ENCODE measurements around the gene ROR1. TPM values are rescaled to one million over a fixed set of nuclear protein-coding genes. Genes with fewer than 3 reads are reported as not detected.

The ROR1 gene
- total and polyA plus RNA-seq, 2 donors (not counting 1 experiment from before 2014, with no cell fraction given): 0.46 to 16.0 TPM

GRCh38 chr1:64212031-64212430 is 438.2 kb downstream of the ROR1 start:
- H3K4me1 ChIP-seq (ENCODE audit: control insufficient read depth in 2 of 2, insufficient read depth in 2 of 2, low read length in 2 of 2): no peaks in the 10 kb centered on the region
- Mint-ChIP-seq H3K4me1 (no peaks in the 10 kb centered on the region), H3K27ac (no peak overlapping the region), H3K27me3 (peaks cover 16% of the 10 kb centered on the region), H3K4me3 (no peak overlapping the region), H3K9me3 (ENCODE audit: insufficient read depth) (no peaks in the 10 kb centered on the region)
- H4K20me1 ChIP-seq (ENCODE audit: control insufficient read depth, insufficient read depth, low read length, poor library complexity, severe bottlenecking): no peaks in the 10 kb centered on the region
- no peak overlapping the region for H3K4me2 ChIP-seq (replicated peaks; ENCODE audit: low read depth, low read length, poor library complexity, severe bottlenecking)
- no peak for DNase-seq
- H3K4me3 ChIP-seq (ENCODE audit: control extremely low read depth in 1 of 5, extremely low read depth in 1 of 5, insufficient read depth in 1 of 5, low read depth in 2 of 5, low read length in 4 of 5): no peak overlapping the region
- H3K79me2 ChIP-seq (ENCODE audit: control insufficient read depth, insufficient read depth, low read length): no peaks in the 10 kb centered on the region
- no peak overlapping the region for H2AFZ ChIP-seq (ENCODE audit: insufficient read depth, low read depth, low read length, poor library complexity, severe bottlenecking)
- no peak overlapping the region for H3K27ac ChIP-seq (ENCODE audit: low read length in 2 of 2)
- no peaks in the 10 kb centered on the region for H3K9me3 ChIP-seq (ENCODE audit: control extremely low read depth in 1 of 3, control insufficient read depth in 2 of 3, insufficient read depth in 1 of 3, low read length in 2 of 3)
- intact Hi-C loops (cut with micrococcal nuclease): no loop called here
- TF ChIP-seq CTCF (IDR thresholded peaks at IDR 0.05) (no peak), EZH2 (IDR thresholded peaks at IDR 0.05; ENCODE audit: borderline replicate concordance, insufficient read depth, low read depth, low read length, poor library complexity, severe bottlenecking) (no peak)
- POLR2A ChIA-PET: no interaction called here
- ATAC-seq (ENCODE audit: low read depth): no peak
- H3K9ac ChIP-seq (ENCODE audit: low read length): no peak overlapping the region
- H3K27me3 ChIP-seq (replicated peaks in 1 of 4; ENCODE audit: control extremely low read depth in 1 of 4, control insufficient read depth in 3 of 4, insufficient read depth in 4 of 4, low read length in 3 of 4): no peaks in the 10 kb centered on the region
- no peaks in the 10 kb centered on the region for H3K36me3 ChIP-seq (replicated peaks in 1 of 2; ENCODE audit: control extremely low read depth in 1 of 2, control insufficient read depth in 1 of 2, extremely low read depth in 1 of 2, insufficient read depth in 2 of 2, low read length in 1 of 2)
- CTCF ChIA-PET: no interaction called here

- Histone ChIP-seq H3K27ac (ENCODE audit: low read length in 2 of 2) (no peak overlapping the region), H3K27me3 (replicated peaks in 1 of 4; ENCODE audit: control extremely low read depth in 1 of 4, control insufficient read depth in 3 of 4, insufficient read depth in 4 of 4, low read length in 3 of 4) (no peaks in the 10 kb centered on the region), H3K4me3 (ENCODE audit: control extremely low read depth in 1 of 5, extremely low read depth in 1 of 5, insufficient read depth in 1 of 5, low read depth in 2 of 5, low read length in 4 of 5) (no peak overlapping the region), H3K9me3 (ENCODE audit: control extremely low read depth in 1 of 3, control insufficient read depth in 2 of 3, insufficient read depth in 1 of 3, low read length in 2 of 3) (no peaks in the 10 kb centered on the region), H4K20me1 (ENCODE audit: control insufficient read depth, insufficient read depth, low read length, poor library complexity, severe bottlenecking) (no peaks in the 10 kb centered on the region), H2AFZ (ENCODE audit: insufficient read depth, low read depth, low read length, poor library complexity, severe bottlenecking) (no peak overlapping the region), H3K9ac (ENCODE audit: low read length) (no peak overlapping the region), H3K4me2 (replicated peaks; ENCODE audit: low read depth, low read length, poor library complexity, severe bottlenecking) (no peak overlapping the region), H3K4me1 (ENCODE audit: control insufficient read depth in 2 of 2, insufficient read depth in 2 of 2, low read length in 2 of 2) (no peaks in the 10 kb centered on the region), H3K79me2 (ENCODE audit: control insufficient read depth, insufficient read depth, low read length) (no peaks in the 10 kb centered on the region), H3K36me3 (replicated peaks in 1 of 2; ENCODE audit: control extremely low read depth in 1 of 2, control insufficient read depth in 1 of 2, extremely low read depth in 1 of 2, insufficient read depth in 2 of 2, low read length in 1 of 2) (no peaks in the 10 kb centered on the region)
- no peaks in the 10 kb centered on the region for H3K4me1 Mint-ChIP-seq
- intact Hi-C loops (cut with micrococcal nuclease): no loop called here
- H3K27me3 Mint-ChIP-seq: peaks cover 17% of the 10 kb centered on the region
- no peak for TF ChIP-seq EZH2 (IDR thresholded peaks at IDR 0.05; ENCODE audit: borderline replicate concordance, insufficient read depth, low read depth, low read length, poor library complexity, severe bottlenecking)
- no peak for TF ChIP-seq CTCF (IDR thresholded peaks at IDR 0.05)
- H3K9me3 Mint-ChIP-seq (ENCODE audit: insufficient read depth): no peaks in the 10 kb centered on the region
- no peak overlapping the region for H3K4me3 Mint-ChIP-seq
- POLR2A ChIA-PET: no interaction called here
- 93% methylated on average over 3 of the region's 3 CpGs for WGBS (ENCODE audit: insufficient coverage)
- DNase-seq (no peak), ATAC-seq (ENCODE audit: low read depth) (no peak)
- no peak overlapping the region for H3K27ac Mint-ChIP-seq
- CTCF ChIA-PET: no interaction called here
Measured at GRCh38 chr1:64215576-64215975, 441.8 kb downstream of the ROR1 start.
